ENCODE measurements around the gene NAT9.
A peak's percentile ranks its signal among the peaks of the same experiment; 100 is the strongest.

DNA sequence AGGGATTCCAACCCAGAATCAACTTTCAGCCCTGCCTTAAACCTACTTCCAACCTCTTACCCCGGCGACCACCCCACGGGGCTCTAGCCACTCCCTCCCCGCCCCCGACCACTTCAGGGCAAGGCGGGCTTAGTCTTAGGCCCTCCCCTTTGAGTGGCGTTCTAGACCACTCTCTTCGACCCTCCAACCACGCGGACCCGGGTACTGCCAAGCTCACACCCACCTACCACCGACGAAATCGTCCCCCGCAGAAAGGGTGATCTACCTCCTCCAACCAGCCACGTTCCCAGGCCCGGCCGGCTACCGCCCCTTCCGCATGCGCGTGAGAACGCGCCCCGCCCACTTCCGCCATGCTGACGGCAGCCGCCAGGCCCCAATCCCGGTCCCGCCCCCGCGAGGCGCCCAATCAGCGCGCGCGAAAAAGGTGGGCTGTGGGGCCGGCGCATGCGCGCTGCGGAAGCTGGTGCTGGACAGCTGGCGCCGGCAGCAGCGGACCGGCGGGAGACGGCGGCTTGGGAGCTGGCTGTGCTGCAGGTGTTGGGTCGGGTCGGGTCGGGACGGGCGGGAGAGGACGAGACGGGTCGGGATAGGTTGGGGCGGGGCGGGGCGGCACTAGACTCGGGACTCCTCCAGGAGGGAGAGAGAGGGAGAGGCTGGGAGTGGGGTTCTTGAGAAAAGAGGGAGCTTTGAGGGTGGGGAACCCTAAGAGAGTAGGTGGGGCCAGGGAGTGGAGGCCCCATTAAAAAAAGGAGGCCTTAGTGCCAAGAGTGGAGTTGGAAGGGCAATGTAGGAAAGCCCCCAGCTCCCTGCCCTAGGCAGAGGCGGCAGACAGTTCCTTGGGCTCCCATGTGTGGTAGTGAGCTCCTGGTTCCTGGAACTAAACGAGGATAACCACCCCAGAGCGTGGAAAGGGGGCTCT, at the start of gene NAT9:
- TF ChIP-seq ZNF600 (tag by site-specific recombination; IDR thresholded peaks at IDR 0.05) (peak; percentile 59; the same call in 1 of the 2 replicates), ZNF544 (tag by site-specific recombination; IDR thresholded peaks at IDR 0.05) (no peak), REPIN1 (tag by site-specific recombination; IDR thresholded peaks at IDR 0.05; ENCODE audit: low read depth) (no peak), ZNF521 (tag by site-specific recombination; IDR thresholded peaks at IDR 0.05) (no peak)
- TF ChIP-seq, protein P1, sequence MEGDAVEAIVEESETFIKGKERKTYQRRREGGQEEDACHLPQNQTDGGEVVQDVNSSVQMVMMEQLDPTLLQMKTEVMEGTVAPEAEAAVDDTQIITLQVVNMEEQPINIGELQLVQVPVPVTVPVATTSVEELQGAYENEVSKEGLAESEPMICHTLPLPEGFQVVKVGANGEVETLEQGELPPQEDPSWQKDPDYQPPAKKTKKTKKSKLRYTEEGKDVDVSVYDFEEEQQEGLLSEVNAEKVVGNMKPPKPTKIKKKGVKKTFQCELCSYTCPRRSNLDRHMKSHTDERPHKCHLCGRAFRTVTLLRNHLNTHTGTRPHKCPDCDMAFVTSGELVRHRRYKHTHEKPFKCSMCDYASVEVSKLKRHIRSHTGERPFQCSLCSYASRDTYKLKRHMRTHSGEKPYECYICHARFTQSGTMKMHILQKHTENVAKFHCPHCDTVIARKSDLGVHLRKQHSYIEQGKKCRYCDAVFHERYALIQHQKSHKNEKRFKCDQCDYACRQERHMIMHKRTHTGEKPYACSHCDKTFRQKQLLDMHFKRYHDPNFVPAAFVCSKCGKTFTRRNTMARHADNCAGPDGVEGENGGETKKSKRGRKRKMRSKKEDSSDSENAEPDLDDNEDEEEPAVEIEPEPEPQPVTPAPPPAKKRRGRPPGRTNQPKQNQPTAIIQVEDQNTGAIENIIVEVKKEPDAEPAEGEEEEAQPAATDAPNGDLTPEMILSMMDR (tag by site-specific recombination; IDR thresholded peaks at IDR 0.05): no peak
- TF ChIP-seq, protein P2, sequence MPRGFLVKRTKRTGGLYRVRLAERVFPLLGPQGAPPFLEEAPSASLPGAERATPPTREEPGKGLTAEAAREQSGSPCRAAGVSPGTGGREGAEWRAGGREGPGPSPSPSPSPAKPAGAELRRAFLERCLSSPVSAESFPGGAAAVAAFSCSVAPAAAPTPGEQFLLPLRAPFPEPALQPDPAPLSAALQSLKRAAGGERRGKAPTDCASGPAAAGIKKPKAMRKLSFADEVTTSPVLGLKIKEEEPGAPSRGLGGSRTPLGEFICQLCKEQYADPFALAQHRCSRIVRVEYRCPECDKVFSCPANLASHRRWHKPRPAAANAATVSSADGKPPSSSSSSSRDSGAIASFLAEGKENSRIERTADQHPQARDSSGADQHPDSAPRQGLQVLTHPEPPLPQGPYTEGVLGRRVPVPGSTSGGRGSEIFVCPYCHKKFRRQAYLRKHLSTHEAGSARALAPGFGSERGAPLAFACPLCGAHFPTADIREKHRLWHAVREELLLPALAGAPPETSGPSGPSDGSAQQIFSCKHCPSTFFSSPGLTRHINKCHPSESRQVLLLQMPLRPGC (tag by site-specific recombination; IDR thresholded peaks at IDR 0.05): no peak
